OCI-LY1 (cell line): Measurements from ENCODE around the gene CUX1.

Experiments
- H2AFZ ChIP-seq: fragments of 200-600 bp; sonication (generic), shearing (Covaris generic); 2 replicates; pipeline ENCODE4 v1.6.0; 2014; ENCODE audit warnings: antibody characterized with exemption, mild to moderate bottlenecking, low read length
- H3F3A ChIP-seq: fragments of 200-600 bp; sonication (generic), shearing (Covaris generic); 2 replicates; pipeline ENCODE4 v1.6.0; 2014; ENCODE audit warnings: mild to moderate bottlenecking, antibody characterized with exemption, low read length, moderate library complexity; ENCODE audit not compliant: insufficient read depth
- H3K27ac ChIP-seq: fragments of 200-600 bp; sonication (generic); 2 replicates; pipeline ENCODE4 v1.5.1; 2014; ENCODE audit warnings: low read length, mixed run types, mild to moderate bottlenecking, low read depth; ENCODE audit not compliant: poor library complexity, severe bottlenecking
- H3K27me3 ChIP-seq: fragments of 200-600 bp; sonication (generic); 2 replicates; pipeline ENCODE4 v1.6.0; 2014; ENCODE audit warnings: antibody characterized with exemption, mild to moderate bottlenecking, low read length, moderate library complexity; ENCODE audit not compliant: insufficient read depth
- H3K36me3 ChIP-seq: fragments of 200-600 bp; sonication (generic); 2 replicates; pipeline ENCODE4 v1.6.1; 2014; ENCODE audit warnings: mild to moderate bottlenecking, antibody characterized with exemption, low read length, moderate library complexity, mixed read lengths; ENCODE audit not compliant: insufficient read depth
- H3K4me1 ChIP-seq: fragments of 200-600 bp; sonication (generic); 2 replicates; pipeline ENCODE4 v1.5.1; 2014; ENCODE audit warnings: mild to moderate bottlenecking, low read length, moderate library complexity; ENCODE audit not compliant: insufficient read depth, severe bottlenecking
- H3K4me2 ChIP-seq: fragments of 200-600 bp; sonication (generic), shearing (Covaris generic); 2 replicates; pipeline ENCODE4 v1.6.1; 2014; ENCODE audit warnings: low read length
- H3K4me3 ChIP-seq: fragments of 200-600 bp; sonication (generic); 2 replicates; pipeline ENCODE4 v1.5.1; 2014; ENCODE audit warnings: low read length, low read depth, mild to moderate bottlenecking, mixed read lengths; ENCODE audit not compliant: poor library complexity, severe bottlenecking
- H3K79me2 ChIP-seq: fragments of 200-600 bp; shearing (Covaris generic); 2 replicates; pipeline ENCODE4 v1.6.1; 2016; ENCODE audit warnings: mixed run types, low read length, mixed read lengths; ENCODE audit not compliant: insufficient read depth
- H3K9ac ChIP-seq: fragments of 200-600 bp; sonication (generic), shearing (Covaris generic); 2 replicates; pipeline ENCODE4 v1.6.1; 2014; ENCODE audit warnings: mild to moderate bottlenecking, low read length, mixed read lengths
- H3K9me2 ChIP-seq: fragments of 200-600 bp; sonication (generic), shearing (Covaris generic); 2 replicates; pipeline ENCODE4 v1.6.1; 2014; ENCODE audit warnings: low read depth, mild to moderate bottlenecking, low read length, mixed read lengths
- H3K9me3 ChIP-seq: fragments of 200-600 bp; shearing (Covaris generic); 2 replicates; pipeline ENCODE4 v1.6.1; 2014; ENCODE audit warnings: low read length, mixed read lengths
- H4K20me1 ChIP-seq: fragments of 200-600 bp; sonication (generic), shearing (Covaris generic); 2 replicates; pipeline ENCODE4 v1.6.0; 2016; ENCODE audit warnings: mild to moderate bottlenecking, low read length; ENCODE audit not compliant: insufficient read depth
- EZH2 ChIP-seq: fragments of 200-600 bp; sonication (generic), shearing (Covaris generic); IDR thresholded peaks from 2 replicates; pipeline ENCODE4 v1.8.0; 2017; ENCODE audit warnings: borderline replicate concordance, mixed run types, mild to moderate bottlenecking, antibody characterized with exemption, low read length, moderate library complexity, mixed read lengths
- TF ChIP-seq, protein P1 (sequence below): fragments of 200-600 bp; sonication (generic), shearing (Covaris generic); IDR thresholded peaks from 2 replicates; pipeline ENCODE4 v1.5.1; 2017; ENCODE audit warnings: mild to moderate bottlenecking, antibody characterized with exemption, low read length, moderate library complexity, mixed read lengths

CUX1 gene

GRCh38 chr7:101916041-101916800 is 98.8 kb downstream of the CUX1 start:
- no peak overlapping the region for H3K27ac ChIP-seq
- no peaks in the 10 kb centered on the region for H3F3A ChIP-seq
- no peaks in the 10 kb centered on the region for H3K9me2 ChIP-seq
- TF ChIP-seq, protein P1, sequence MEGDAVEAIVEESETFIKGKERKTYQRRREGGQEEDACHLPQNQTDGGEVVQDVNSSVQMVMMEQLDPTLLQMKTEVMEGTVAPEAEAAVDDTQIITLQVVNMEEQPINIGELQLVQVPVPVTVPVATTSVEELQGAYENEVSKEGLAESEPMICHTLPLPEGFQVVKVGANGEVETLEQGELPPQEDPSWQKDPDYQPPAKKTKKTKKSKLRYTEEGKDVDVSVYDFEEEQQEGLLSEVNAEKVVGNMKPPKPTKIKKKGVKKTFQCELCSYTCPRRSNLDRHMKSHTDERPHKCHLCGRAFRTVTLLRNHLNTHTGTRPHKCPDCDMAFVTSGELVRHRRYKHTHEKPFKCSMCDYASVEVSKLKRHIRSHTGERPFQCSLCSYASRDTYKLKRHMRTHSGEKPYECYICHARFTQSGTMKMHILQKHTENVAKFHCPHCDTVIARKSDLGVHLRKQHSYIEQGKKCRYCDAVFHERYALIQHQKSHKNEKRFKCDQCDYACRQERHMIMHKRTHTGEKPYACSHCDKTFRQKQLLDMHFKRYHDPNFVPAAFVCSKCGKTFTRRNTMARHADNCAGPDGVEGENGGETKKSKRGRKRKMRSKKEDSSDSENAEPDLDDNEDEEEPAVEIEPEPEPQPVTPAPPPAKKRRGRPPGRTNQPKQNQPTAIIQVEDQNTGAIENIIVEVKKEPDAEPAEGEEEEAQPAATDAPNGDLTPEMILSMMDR: no peak
- no peak for TF ChIP-seq EZH2
- H2AFZ ChIP-seq: no peak overlapping the region
- no peak overlapping the region for H3K9ac ChIP-seq
- H3K9me3 ChIP-seq: no peaks in the 10 kb centered on the region
- no peak overlapping the region for H3K4me3 ChIP-seq
- no peak overlapping the region for H3K4me2 ChIP-seq
- peaks cover 24% of the 10 kb centered on the region for H3K4me1 ChIP-seq
- no peaks in the 10 kb centered on the region for H3K27me3 ChIP-seq
- no peaks in the 10 kb centered on the region for H4K20me1 ChIP-seq
- H3K36me3 ChIP-seq: peaks cover 74% of the 10 kb centered on the region
- H3K79me2 ChIP-seq: peaks cover 53% of the 10 kb centered on the region

GRCh38 chr7:101916876-101917275 is 99.5 kb downstream of the CUX1 start:
- peaks cover 51% of the 10 kb centered on the region for H3K79me2 ChIP-seq
- H3K27ac ChIP-seq: no peak overlapping the region
- no peaks in the 10 kb centered on the region for H3K9me2 ChIP-seq
- H2AFZ ChIP-seq: no peak overlapping the region
- no peak overlapping the region for H3K4me3 ChIP-seq
- H3K9me3 ChIP-seq: no peaks in the 10 kb centered on the region
- H3K4me1 ChIP-seq: peaks cover 17% of the 10 kb centered on the region
- H3K36me3 ChIP-seq: peaks cover 72% of the 10 kb centered on the region
- no peaks in the 10 kb centered on the region for H3K27me3 ChIP-seq
- no peaks in the 10 kb centered on the region for H3F3A ChIP-seq
- no peak overlapping the region for H3K9ac ChIP-seq
- H4K20me1 ChIP-seq: no peaks in the 10 kb centered on the region
- no peak for TF ChIP-seq EZH2
- TF ChIP-seq, protein P1: no peak
- no peak overlapping the region for H3K4me2 ChIP-seq

- Histone ChIP-seq H3K4me2 (no peak overlapping the region), H3K27me3 (no peaks in the 10 kb centered on the region), H3K79me2 (peaks cover 52% of the 10 kb centered on the region), H3K9me3 (no peaks in the 10 kb centered on the region), H3K4me3 (no peak overlapping the region), H3K9me2 (no peaks in the 10 kb centered on the region), H3K4me1 (peaks cover 10% of the 10 kb centered on the region), H3K27ac (no peak overlapping the region), H3K36me3 (peaks cover 78% of the 10 kb centered on the region), H3K9ac (no peak overlapping the region), H4K20me1 (no peaks in the 10 kb centered on the region), H2AFZ (no peak overlapping the region), H3F3A (no peaks in the 10 kb centered on the region)
- TF ChIP-seq, protein P1: no peak
- no peak for TF ChIP-seq EZH2
Observed at GRCh38 chr7:101917566-101917965, 100.1 kb downstream of the CUX1 start.
